ENCODE data around the gene CMTM7.

DNA sequence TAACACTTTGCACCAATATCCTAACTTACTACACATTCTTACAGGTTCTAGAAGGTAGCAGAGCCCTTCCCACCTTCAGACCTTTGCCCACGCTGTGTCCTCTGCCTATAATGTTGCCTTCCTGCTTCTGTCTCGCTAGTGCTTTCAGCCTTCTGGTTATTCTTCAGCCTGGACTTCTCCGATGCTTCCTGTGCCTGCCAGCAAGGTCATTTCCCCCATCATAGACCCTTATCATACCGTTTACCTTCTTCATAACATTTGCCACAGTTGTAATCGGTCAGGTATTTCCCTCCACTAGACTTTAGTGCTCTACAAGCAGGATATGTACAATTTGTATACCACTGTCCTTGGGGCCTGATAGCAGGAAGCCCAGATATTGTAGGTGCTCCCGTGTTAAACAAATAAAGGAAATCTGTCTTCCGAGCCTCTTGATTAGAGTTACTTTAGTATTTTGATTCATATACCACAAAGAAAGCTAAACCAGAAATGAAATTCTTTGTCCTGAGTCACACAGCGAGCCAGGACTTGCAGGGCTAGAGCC, 35.8 kb upstream of the CMTM7 start:
- TF ChIP-seq, protein P1, sequence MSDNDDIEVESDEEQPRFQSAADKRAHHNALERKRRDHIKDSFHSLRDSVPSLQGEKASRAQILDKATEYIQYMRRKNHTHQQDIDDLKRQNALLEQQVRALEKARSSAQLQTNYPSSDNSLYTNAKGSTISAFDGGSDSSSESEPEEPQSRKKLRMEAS (IDR thresholded peaks at IDR 0.05; ENCODE audit: low read depth, low read length): no peak
- no peak for TF ChIP-seq POLR2A (IDR thresholded peaks at IDR 0.05; ENCODE audit: extremely low read depth, insufficient read length)
- TF ChIP-seq, protein P2, sequence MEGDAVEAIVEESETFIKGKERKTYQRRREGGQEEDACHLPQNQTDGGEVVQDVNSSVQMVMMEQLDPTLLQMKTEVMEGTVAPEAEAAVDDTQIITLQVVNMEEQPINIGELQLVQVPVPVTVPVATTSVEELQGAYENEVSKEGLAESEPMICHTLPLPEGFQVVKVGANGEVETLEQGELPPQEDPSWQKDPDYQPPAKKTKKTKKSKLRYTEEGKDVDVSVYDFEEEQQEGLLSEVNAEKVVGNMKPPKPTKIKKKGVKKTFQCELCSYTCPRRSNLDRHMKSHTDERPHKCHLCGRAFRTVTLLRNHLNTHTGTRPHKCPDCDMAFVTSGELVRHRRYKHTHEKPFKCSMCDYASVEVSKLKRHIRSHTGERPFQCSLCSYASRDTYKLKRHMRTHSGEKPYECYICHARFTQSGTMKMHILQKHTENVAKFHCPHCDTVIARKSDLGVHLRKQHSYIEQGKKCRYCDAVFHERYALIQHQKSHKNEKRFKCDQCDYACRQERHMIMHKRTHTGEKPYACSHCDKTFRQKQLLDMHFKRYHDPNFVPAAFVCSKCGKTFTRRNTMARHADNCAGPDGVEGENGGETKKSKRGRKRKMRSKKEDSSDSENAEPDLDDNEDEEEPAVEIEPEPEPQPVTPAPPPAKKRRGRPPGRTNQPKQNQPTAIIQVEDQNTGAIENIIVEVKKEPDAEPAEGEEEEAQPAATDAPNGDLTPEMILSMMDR (IDR thresholded peaks at IDR 0.05; ENCODE audit: low read depth, low read length): no peak
- TF ChIP-seq MYC (IDR thresholded peaks at IDR 0.05; ENCODE audit: low read depth, low read length): no peak
